T-helper 1 cell treated with Interleukin-12 subunit alpha and Interleukin-12 subunit beta and Interleukin-4 antibody, amounts not matched to agents 30 μg/mL and 1 μg/mL, for 36 hours (primary cell): ENCODE results near the gene PXMP4.

Source experiments
- H3K27ac Mint-ChIP-seq: one replicate; pipeline ENCODE4 v1.8.0; 2021; ENCODE audit warnings: mild to moderate bottlenecking, mixed read lengths
- H3K27me3 Mint-ChIP-seq: one replicate; pipeline ENCODE4 v1.8.0; 2021; ENCODE audit warnings: low read depth, mixed read lengths
- H3K36me3 Mint-ChIP-seq: one replicate; pipeline ENCODE4 v1.8.0; 2021; ENCODE audit warnings: low read depth, mixed read lengths
- H3K4me1 Mint-ChIP-seq: one replicate; pipeline ENCODE4 v1.8.0; 2021; ENCODE audit warnings: low read depth, mixed read lengths
- H3K4me3 Mint-ChIP-seq: one replicate; pipeline ENCODE4 v1.8.0; 2021; ENCODE audit warnings: mild to moderate bottlenecking, moderate library complexity, mixed read lengths
- H3K9me3 Mint-ChIP-seq: one replicate; pipeline ENCODE4 v1.8.0; 2021; ENCODE audit warnings: mixed read lengths

The PXMP4 gene

DNA sequence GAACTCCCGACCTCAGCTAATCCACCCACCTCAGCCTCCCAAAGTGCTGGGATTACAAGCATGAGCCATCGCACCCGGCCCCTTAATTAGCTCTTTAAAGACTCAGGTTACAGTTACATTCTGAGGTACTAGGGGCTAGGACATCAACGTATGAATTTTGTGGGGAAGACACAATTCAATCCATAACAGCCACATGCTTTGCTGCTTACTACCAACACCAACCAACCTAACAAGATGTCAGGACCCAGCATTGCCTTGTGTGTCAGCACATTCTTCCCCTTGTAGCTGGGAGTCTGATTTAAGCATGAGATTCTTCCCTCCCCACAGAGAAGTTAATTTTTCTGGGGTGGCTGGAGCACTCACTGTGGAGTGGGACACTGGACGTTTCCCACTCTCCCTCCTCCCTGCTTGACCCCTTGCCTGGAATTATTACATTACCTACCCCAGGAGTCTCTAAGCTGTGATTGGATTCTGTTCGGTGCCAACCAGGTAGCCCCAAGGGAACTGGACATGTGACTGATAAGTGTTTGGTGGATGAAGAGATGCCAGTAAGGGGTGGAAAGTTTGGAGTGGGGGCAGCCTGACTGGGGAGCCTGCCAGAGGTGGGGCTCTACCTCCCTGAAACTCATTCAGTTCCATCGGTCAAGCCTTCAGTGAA lies 5.6 kb upstream of the PXMP4 start:
- H3K9me3 Mint-ChIP-seq = no peaks in the 10 kb centered on the region
- H3K27ac Mint-ChIP-seq = no peak overlapping the region
- no peaks in the 10 kb centered on the region for H3K27me3 Mint-ChIP-seq
- peaks cover 3% of the 10 kb centered on the region for H3K4me1 Mint-ChIP-seq
- no peaks in the 10 kb centered on the region for H3K36me3 Mint-ChIP-seq
- no peak overlapping the region for H3K4me3 Mint-ChIP-seq

DNA sequence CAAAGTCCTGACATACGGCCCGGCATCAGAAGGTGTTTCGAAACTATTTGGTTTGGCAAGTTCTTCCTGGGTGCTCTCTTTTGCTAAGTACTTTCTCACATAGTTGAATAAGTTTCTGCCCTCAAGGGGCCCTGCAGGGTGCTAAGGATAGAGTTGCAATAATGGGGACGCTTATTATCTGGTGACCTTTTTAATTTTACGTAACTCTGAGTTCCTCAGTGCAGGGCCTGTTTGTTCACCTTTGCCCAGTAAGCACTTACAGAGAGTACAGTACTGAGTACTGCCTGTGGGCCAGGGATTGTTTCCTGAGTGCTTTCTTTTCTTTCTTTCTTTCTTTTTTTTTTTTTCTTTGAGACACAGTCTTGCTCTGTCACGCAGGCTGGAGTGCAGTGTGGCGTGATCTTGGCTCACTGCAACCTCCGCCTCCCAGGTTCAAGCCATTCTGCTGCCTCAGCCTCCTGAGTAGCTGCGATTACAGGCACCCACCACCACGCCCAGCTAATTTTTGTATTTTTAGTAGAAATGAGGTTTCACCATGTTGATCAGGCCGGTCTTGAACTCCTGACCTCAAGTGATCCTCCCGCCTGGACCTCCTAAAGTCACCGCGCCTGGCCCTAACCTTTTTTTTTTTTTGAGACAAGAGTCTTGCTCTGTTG lies 4.5 kb upstream of the PXMP4 start:
- peaks cover 3% of the 10 kb centered on the region for H3K9me3 Mint-ChIP-seq
- H3K4me3 Mint-ChIP-seq = no peak overlapping the region
- peaks cover 2% of the 10 kb centered on the region for H3K36me3 Mint-ChIP-seq
- no peaks in the 10 kb centered on the region for H3K27me3 Mint-ChIP-seq
- H3K4me1 Mint-ChIP-seq = peaks cover 6% of the 10 kb centered on the region
- no peak overlapping the region for H3K27ac Mint-ChIP-seq

DNA sequence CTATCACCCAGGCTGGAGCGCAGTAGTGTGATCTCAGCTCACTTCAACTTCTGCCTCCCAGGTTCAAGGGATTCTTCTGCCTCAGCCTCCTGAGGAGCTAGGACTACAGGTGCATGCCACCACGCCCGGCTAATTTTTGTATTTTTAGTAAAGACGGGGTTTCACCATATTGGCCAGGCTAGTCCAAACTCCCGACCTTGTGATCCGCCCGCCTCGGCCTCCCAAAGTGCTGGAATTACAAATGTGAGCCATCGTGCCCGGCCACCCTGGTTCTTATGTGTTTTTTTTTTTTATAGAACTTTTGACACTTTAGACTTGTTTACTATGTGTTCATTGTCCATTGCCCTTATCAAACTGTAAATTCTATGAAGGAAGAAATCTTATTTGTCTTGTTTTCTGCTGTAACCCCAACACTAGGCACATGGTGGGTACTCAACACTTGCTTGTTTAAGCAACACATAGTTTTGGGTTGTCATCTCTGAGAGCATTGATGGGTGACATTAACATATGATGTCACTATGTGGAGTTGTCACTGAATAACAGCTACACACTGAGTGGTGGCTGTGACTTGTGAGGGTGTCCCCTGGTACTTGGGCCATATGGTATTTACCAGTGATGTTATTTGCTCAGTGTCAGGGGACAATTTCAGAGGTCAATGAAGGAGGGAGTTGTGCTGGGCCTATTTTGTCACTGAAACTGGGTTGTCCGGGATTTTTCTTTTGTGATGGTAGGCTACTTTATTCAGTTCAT lies 1.5 kb upstream of the PXMP4 start:
- Mint-ChIP-seq H3K27me3 (no peaks in the 10 kb centered on the region), H3K36me3 (peaks cover 6% of the 10 kb centered on the region), H3K4me3 (no peak overlapping the region), H3K9me3 (peaks cover 3% of the 10 kb centered on the region), H3K27ac (no peak overlapping the region), H3K4me1 (peaks cover 18% of the 10 kb centered on the region)

DNA sequence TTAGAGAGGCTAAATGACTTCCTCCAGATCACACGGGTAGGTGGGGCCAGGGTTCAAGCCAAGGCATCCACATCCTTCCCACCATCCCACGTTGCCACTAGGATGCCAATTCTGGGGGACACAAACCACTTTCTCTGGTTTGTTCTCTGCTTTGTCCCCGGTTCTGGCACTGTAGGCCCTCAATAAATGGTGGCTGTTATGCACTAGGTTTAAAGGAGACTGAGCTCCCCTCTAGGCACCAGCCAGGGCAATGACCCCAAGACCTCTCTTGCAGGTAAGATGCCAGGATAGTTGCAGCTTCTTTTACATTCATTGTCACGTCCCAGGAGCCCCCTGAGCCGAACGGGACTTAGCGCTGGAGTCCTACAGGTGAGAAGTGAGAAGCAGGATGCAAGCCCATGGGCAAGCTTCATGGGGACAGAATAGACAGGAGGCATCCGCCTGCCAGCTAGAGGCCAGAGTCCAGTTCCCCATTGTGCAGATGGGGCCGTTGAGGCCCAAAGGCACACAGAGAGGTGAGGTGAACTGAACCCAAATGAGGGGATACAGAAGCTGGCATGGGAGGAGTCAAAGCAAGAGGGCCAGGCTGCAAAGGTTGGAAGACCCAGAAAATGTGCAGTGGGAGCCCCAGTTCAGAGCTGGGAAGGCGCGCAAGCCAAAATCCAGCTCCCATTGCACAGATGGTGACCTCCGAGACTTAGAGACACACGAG lies 677 bp downstream of the PXMP4 start:
- Mint-ChIP-seq H3K4me3 (peak overlapping the region; percentile 84), H3K9me3 (peaks cover 3% of the 10 kb centered on the region), H3K27ac (peak overlapping the region; percentile 89), H3K36me3 (peaks cover 8% of the 10 kb centered on the region), H3K4me1 (peaks cover 20% of the 10 kb centered on the region), H3K27me3 (no peaks in the 10 kb centered on the region)

DNA sequence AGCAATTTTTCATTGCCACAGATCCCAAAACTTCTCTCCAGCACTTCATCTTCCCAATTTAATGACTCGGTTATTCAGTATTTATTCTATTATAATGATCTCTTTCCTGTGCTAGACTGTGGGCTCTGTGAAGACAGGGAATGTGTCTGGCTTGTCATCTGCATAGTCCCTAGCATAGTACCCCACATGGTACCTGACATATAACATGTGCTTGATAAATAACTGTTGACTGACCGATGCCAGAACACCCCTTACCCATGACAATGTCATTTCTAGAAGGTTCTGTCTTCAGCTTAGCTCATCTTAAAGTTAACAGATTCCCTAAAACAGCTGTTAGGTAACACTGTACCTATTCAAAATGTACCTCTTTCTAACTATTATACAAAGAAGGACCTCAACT lies 3.6 kb downstream of the PXMP4 start:
- no peaks in the 10 kb centered on the region for H3K27me3 Mint-ChIP-seq
- peaks cover 21% of the 10 kb centered on the region for H3K36me3 Mint-ChIP-seq
- no peak overlapping the region for H3K27ac Mint-ChIP-seq
- peaks cover 3% of the 10 kb centered on the region for H3K9me3 Mint-ChIP-seq
- H3K4me3 Mint-ChIP-seq = no peak overlapping the region
- peaks cover 21% of the 10 kb centered on the region for H3K4me1 Mint-ChIP-seq

DNA sequence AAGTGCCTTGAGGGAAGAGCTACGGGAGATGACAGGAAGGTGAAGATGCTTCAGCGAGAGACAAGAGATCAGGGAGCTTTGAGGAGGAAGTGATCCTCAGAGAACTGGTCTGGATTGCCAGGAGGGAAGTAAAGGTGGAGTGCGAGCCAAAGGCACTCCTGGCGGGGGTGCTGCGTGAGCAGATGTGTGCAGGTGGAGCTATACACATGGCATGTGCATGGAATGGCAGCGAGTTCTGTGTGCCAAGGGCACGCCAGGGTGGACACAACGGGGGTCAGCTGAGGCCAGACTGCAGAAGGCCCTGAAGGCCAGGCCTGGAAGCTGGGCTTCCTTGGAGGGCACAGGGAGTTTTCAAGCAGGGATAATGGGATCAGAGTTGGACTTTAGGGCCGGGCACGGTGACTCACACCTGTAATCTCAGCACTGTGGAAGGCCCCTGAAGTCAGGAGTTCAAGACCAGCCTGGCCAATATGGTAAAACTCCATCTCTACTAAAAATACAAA lies 6.2 kb downstream of the PXMP4 start:
- peaks cover 26% of the 10 kb centered on the region for H3K4me1 Mint-ChIP-seq
- H3K4me3 Mint-ChIP-seq = no peak overlapping the region
- peaks cover 33% of the 10 kb centered on the region for H3K36me3 Mint-ChIP-seq
- H3K27ac Mint-ChIP-seq = no peak overlapping the region
- H3K27me3 Mint-ChIP-seq = no peaks in the 10 kb centered on the region
- H3K9me3 Mint-ChIP-seq = no peaks in the 10 kb centered on the region

DNA sequence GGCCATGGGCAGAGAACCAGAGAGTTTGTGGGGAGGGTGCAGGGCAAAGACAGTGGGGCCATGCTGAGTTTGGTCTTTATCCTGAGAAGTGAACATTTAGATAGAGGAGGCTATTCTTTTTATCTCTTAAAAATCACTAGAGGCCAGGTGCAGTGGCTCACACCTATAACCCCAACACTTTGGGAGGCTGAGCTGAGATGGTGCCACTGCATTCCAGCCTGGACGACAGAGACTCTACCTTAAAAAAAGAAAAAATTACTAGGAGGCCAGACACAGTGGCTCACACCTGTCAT lies 8.7 kb downstream of the PXMP4 start:
- H3K27me3 Mint-ChIP-seq = no peaks in the 10 kb centered on the region
- H3K4me3 Mint-ChIP-seq = no peak overlapping the region
- peaks cover 33% of the 10 kb centered on the region for H3K36me3 Mint-ChIP-seq
- H3K9me3 Mint-ChIP-seq = no peaks in the 10 kb centered on the region
- H3K4me1 Mint-ChIP-seq = peaks cover 21% of the 10 kb centered on the region
- peak overlapping the region; percentile 47 for H3K27ac Mint-ChIP-seq

DNA sequence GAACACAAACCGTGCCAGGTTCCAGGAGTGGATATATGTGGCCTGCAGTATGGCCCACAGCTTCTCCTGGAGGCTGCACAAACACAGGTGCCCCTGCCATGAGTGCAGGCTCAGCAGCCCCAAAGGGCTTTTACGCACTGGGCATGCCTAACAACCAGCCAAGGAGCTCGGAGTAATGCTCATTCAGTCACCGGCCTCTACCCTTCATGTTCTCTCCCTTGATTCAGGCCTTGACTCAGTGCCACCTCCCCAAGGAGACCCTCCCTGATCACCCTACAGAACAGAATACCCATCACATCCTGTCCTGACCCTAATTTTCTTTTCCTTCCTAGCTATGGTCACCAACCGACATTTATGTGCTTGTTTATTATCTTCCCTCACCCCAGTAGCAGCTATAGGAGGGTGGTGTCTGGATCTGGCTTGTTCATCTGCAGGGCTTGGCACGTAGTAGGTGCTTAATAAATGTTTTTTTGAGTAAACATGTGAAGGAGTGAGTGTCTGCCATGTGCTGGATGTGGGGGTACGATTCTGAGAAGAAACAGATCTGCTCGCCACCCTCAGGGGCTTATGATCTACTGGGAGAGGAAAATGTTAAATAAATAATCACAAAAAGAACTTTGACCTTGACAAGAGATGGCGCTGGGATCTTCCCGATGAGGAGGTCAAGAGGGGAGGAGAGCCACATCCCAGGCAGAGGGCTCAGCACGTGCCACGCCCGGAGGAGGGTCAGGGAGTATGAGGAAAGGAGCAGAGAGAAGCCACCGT lies 9.2 kb downstream of the PXMP4 start:
- peaks cover 31% of the 10 kb centered on the region for H3K36me3 Mint-ChIP-seq
- H3K9me3 Mint-ChIP-seq = no peaks in the 10 kb centered on the region
- H3K4me3 Mint-ChIP-seq = no peak overlapping the region
- H3K4me1 Mint-ChIP-seq = peaks cover 18% of the 10 kb centered on the region
- H3K27me3 Mint-ChIP-seq = no peaks in the 10 kb centered on the region
- H3K27ac Mint-ChIP-seq = peak overlapping the region; percentile 47

DNA sequence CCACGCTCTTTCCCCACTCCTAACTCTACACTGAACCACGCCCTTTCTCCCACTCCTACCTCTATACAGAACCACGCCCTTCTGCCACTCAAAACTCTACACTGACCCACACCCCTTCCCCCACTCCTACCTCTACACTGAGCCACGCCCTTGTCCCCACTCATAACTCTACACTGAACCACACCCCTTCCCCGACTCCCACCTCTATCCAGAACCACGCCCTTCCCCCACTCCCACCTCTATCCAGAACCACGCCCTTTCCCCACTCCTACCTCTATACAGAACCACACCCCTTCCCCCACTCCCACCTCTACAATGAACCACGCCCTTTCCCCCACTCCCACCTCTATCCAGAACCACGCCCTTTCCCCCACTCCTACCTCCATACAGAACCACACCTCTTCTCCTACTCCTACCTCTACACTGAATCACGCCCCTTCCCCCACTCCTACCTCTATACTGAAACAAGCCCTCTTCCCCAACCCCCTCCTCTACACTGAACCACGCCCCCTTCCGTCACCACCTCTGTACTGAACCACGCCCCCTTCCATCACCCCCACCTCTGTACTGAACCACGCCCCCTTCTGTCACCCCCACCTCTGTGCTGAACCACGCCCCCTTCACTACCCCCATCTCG lies 10.1 kb downstream of the PXMP4 start:
- peak overlapping the region; percentile 43 for H3K27ac Mint-ChIP-seq
- H3K27me3 Mint-ChIP-seq = no peaks in the 10 kb centered on the region
- H3K4me3 Mint-ChIP-seq = no peak overlapping the region
- H3K4me1 Mint-ChIP-seq = peaks cover 18% of the 10 kb centered on the region
- no peaks in the 10 kb centered on the region for H3K9me3 Mint-ChIP-seq
- peaks cover 33% of the 10 kb centered on the region for H3K36me3 Mint-ChIP-seq

DNA sequence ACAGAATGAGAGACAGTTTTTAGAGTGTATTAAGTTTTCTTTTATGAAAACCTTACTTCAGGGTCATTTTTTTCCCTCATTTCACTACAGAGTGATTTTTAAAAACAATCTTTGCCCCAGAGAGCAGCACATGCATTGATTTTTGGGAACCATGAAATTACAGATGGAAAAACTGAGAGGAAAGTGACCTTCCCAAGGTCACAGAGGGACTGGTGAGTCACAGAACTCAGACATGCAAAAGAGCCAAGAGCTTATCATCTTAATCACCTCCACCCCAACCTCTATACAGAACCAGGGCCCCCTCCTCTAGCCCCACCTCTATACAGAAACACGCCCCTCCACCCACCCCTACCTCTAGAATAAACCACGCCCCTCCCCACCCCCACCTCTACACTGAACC lies 10.7 kb downstream of the PXMP4 start:
- Mint-ChIP-seq H3K9me3 (no peaks in the 10 kb centered on the region), H3K4me1 (peaks cover 18% of the 10 kb centered on the region), H3K36me3 (peaks cover 34% of the 10 kb centered on the region), H3K27ac (peak overlapping the region; percentile 65), H3K4me3 (no peak overlapping the region), H3K27me3 (no peaks in the 10 kb centered on the region)

DNA sequence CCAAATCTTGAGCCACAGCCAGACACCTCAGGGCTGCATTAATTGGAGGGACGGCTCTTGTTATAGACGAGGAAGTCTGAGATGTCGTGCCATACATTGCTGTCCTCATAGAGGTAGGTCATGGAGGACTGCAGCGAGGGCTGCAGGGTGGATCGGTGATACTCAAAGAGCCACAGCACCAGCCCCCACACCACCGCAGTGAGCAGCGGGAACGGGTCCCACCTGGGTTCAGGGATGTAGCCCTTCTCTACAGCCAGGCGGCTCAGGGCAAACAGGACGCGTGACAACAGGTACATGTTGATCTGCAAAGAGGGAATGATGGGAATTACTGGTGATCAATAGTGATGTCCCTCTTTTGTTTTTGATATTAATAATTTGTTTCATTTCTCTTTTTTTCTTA lies 12.4 kb downstream of the PXMP4 start:
- Mint-ChIP-seq H3K4me1 (peaks cover 18% of the 10 kb centered on the region), H3K36me3 (peaks cover 29% of the 10 kb centered on the region), H3K4me3 (no peak overlapping the region), H3K27ac (no peak overlapping the region), H3K9me3 (no peaks in the 10 kb centered on the region), H3K27me3 (no peaks in the 10 kb centered on the region)

DNA sequence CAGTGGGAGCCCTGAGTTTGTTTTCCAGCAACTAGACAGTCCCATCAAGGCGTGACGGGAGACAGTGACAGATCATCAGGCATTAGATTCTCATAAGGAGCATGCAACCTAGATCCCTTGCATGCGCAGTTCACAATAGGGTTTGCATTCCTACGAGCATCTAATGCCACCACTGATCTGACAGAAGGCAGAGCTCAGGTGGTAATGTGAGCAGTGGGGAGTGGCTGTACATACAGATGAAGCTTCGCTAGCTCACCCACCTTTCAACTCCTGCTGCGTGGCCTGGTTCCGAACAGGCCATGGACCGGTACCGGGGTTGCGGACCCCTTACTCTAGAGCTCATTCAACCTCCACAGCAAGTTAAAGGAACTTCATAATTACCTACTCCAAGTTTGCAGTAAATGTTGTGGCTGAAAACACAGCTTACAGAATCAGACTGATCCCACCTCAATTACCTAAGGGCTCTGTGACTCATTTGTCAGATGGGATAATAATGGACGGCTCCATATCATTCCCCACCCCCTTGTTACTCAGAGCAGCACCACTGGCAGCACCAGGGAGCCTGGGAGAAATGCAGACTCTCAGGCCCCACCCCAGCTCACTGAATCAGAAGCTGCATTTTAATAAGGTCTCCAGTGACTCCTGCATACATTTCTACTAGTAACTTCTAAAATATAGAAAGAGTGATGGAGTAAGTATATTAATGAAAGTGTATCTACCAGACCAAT lies 15.7 kb downstream of the PXMP4 start:
- Mint-ChIP-seq H3K4me3 (no peak overlapping the region), H3K4me1 (peaks cover 3% of the 10 kb centered on the region), H3K36me3 (peaks cover 11% of the 10 kb centered on the region), H3K9me3 (no peaks in the 10 kb centered on the region), H3K27me3 (no peaks in the 10 kb centered on the region), H3K27ac (no peak overlapping the region)

DNA sequence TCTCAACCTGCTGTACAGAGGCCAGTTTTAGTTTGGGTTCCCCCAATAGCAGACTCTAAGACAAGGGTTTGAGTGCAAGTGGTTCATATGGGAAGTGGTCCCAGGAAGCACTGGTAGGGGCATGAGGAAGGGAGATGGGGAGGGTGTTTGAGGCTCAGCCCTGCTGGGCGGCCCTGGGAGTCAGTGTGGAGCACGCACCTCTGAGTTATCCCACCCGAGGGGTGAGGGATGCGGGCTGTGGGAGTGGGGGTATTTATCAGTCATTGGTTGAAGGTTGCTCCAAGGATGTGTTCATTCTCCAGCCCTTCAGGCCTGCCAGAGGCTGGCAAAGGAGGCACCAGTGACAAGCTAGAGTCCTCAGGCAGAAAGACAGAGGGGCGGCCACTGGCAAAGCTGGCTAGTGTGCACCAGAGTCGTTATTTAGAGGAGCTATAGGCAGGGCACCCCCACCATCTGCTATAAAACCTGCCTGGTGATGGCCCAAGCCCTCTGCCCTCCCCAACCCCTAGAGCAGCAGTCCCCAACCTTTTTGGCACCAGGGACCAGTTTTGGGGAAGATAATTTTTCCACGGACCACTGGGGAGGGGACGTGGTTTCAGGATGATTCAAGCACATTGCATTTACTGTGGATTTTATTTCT lies 16.5 kb downstream of the PXMP4 start:
- no peaks in the 10 kb centered on the region for H3K9me3 Mint-ChIP-seq
- peaks cover 11% of the 10 kb centered on the region for H3K36me3 Mint-ChIP-seq
- no peak overlapping the region for H3K4me3 Mint-ChIP-seq
- H3K4me1 Mint-ChIP-seq = no peaks in the 10 kb centered on the region
- no peak overlapping the region for H3K27ac Mint-ChIP-seq
- H3K27me3 Mint-ChIP-seq = no peaks in the 10 kb centered on the region
